Endothelial cell of umbilical vein (primary cell): ENCODE data around the gene ADIPOQ.

Experiments used
- EZH2 ChIP-seq: IDR thresholded peaks from 2 replicates; pipeline ENCODE4 v1.6.1; 2012; ENCODE audit warnings: borderline replicate concordance, low read depth, mild to moderate bottlenecking, moderate library complexity, low read length, inconsistent platforms; ENCODE audit not compliant: severe bottlenecking
- JUN ChIP-seq: IDR thresholded peaks from 2 replicates; pipeline ENCODE4 v1.6.1; 2011; ENCODE audit warnings: borderline replicate concordance, low read depth; ENCODE audit not compliant: insufficient read length, insufficient read depth
- MYC ChIP-seq: IDR thresholded peaks from one replicate; pipeline ENCODE4 v1.6.1; 2011; ENCODE audit warnings: mild to moderate bottlenecking, low read depth, low read length
- POLR2A ChIP-seq: IDR thresholded peaks from 2 replicates; pipeline ENCODE4 v1.6.1; 2012; ENCODE audit warnings: low read depth, mild to moderate bottlenecking, control low read depth, low read length
- POLR2AphosphoS5 ChIP-seq: IDR thresholded peaks from 2 replicates; pipeline ENCODE4 v1.6.1; 2012; ENCODE audit warnings: low read depth, mild to moderate bottlenecking, control low read depth, low read length, moderate library complexity; ENCODE audit not compliant: insufficient read depth
- TF ChIP-seq, protein P1 (sequence below), 2 donors: IDR thresholded peaks; 1 replicate in 1 of 2; 2 replicates in 1 of 2; pipeline ENCODE4 v1.5.1; 2011; ENCODE audit warnings: low read length in 2 of 2, mild to moderate bottlenecking in 2 of 2, moderate library complexity in 2 of 2, control low read depth in 1 of 2, inconsistent platforms in 1 of 2, low read depth in 1 of 2; ENCODE audit not compliant: insufficient read depth in 1 of 2; ENCODE audit errors: extremely low read depth in 1 of 2
- TF ChIP-seq, protein P2 (sequence below): IDR thresholded peaks from 2 replicates; pipeline ENCODE4 v1.6.1; 2011; ENCODE audit not compliant: insufficient read depth, insufficient read length

DNA sequence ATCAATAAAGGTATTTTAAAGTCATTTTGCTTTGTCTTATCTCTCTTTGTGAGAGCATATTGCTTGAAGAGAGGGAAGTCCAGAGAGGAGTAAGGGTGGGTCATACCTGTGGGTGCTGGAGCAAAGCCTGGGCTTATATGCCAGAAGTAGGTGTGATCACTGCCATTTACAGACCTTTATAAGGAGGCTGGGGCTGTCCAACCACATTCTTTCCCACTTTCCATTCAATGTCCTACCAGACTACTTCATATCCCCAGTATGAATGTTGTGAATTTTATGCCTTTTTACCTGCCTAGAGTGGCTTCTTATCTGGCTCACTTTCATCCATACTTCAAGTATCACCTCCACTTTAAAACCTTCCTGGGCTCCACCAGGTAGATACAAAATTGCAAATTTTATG is 48.4 kb downstream of the ADIPOQ start:
- TF ChIP-seq POLR2A (no peak), MYC (no peak), EZH2 (no peak), POLR2AphosphoS5 (no peak), JUN (no peak)
- TF ChIP-seq, protein P1, sequence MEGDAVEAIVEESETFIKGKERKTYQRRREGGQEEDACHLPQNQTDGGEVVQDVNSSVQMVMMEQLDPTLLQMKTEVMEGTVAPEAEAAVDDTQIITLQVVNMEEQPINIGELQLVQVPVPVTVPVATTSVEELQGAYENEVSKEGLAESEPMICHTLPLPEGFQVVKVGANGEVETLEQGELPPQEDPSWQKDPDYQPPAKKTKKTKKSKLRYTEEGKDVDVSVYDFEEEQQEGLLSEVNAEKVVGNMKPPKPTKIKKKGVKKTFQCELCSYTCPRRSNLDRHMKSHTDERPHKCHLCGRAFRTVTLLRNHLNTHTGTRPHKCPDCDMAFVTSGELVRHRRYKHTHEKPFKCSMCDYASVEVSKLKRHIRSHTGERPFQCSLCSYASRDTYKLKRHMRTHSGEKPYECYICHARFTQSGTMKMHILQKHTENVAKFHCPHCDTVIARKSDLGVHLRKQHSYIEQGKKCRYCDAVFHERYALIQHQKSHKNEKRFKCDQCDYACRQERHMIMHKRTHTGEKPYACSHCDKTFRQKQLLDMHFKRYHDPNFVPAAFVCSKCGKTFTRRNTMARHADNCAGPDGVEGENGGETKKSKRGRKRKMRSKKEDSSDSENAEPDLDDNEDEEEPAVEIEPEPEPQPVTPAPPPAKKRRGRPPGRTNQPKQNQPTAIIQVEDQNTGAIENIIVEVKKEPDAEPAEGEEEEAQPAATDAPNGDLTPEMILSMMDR (IDR thresholded peaks at IDR 0.05; ENCODE audit: extremely low read depth in 1 of 2, insufficient read depth in 1 of 2, low read depth in 1 of 2, low read length in 2 of 2): no peak
- TF ChIP-seq, protein P2, sequence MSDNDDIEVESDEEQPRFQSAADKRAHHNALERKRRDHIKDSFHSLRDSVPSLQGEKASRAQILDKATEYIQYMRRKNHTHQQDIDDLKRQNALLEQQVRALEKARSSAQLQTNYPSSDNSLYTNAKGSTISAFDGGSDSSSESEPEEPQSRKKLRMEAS: no peak
